ENCODE measurements around the gene ACTN1.

GRCh38 chr14:68976160-68977067 is 2.7 kb downstream of the ACTN1 start:
- TF ChIP-seq CTCF (IDR thresholded peaks at IDR 0.05; ENCODE audit: poor library complexity) = no peak
- no peak for TF ChIP-seq EZH2 (IDR thresholded peaks at IDR 0.05; ENCODE audit: borderline replicate concordance)

Data from hepatocyte (in vitro differentiated cells).